GM12892 (cell line): Measurements from ENCODE around the gene MAPKAPK3.

Experiments used
- POLR2A ChIP-seq: IDR thresholded peaks from 2 replicates; pipeline ENCODE4 v1.6.1; 2011; ENCODE audit warnings: low read depth, low read length, control low read depth
- POLR2AphosphoS5 ChIP-seq: IDR thresholded peaks from 2 replicates; pipeline ENCODE4 v1.6.1; 2011; ENCODE audit warnings: low read depth, low read length, control low read depth
- TAF1 ChIP-seq: IDR thresholded peaks from 2 replicates; pipeline ENCODE4 v1.6.1; 2011; ENCODE audit warnings: low read depth, mild to moderate bottlenecking, control low read depth, low read length, borderline replicate concordance

DNA sequence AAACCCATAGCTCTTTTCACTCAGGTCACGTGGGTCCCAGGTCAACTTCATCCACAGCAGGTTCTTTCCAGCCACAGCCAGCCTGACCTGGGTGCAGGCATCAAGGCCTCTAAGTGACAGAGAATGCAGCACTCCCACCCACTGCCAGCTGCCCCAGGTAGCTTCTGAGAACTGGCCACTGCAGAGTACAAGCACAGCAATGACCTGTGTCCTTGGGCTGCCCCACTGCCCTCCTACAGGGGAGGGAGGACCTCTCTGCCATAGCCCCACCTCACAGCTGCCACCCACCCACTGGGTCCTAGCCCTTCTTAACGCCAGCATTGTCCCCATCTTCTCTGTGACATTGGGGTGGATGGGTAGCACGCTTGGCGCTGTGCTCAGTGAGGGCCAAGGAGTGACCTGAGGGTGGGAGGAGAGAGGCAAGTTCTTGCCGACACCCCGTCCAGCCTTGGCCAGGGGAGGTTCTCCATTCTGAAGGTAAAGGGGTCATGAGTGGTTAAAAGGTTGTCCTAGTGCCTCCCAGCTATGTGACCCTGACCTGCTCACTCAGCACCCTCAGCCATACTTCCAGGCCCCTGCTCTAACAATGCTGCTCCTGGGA lies 17.7 kb upstream of the MAPKAPK3 start:
- no peak for TF ChIP-seq TAF1
- TF ChIP-seq POLR2A, result no peak
- no peak for TF ChIP-seq POLR2AphosphoS5
